Measurements from ENCODE around the gene TPRX2.

- no peak for TF ChIP-seq POLR2AphosphoS5 (IDR thresholded peaks at IDR 0.05; ENCODE audit: low read depth, low read length)
- no peak for TF ChIP-seq POLR2A (IDR thresholded peaks at IDR 0.05; ENCODE audit: low read depth, low read length)
- TF ChIP-seq TAF1 (IDR thresholded peaks at IDR 0.05; ENCODE audit: low read depth, low read length): no peak
- no peak for TF ChIP-seq SPI1 (IDR thresholded peaks at IDR 0.05; ENCODE audit: low read depth, low read length)
- TF ChIP-seq POU2F2 (IDR thresholded peaks at IDR 0.05; ENCODE audit: low read depth, low read length): no peak
Measured at GRCh38 chr19:47848425-47848822, 10.6 kb upstream of the TPRX2 start.
